Progenitor cell of endocrine pancreas (in vitro differentiated cells): ENCODE results near the gene LYRM1. TPM values are rescaled to one million over a fixed set of nuclear protein-coding genes. Genes with fewer than 3 reads are reported as not detected.

Experiments used
- DNase-seq: peaks from one replicate; pipeline ENCODE4 v3.0.0; 2021; ENCODE audit warnings: low spot score; ENCODE audit not compliant: unreplicated experiment
- H3K27ac Mint-ChIP-seq: 2 replicates; pipeline ENCODE4 v1.8.0; 2021; ENCODE audit warnings: mild to moderate bottlenecking, moderate library complexity, mixed read lengths
- H3K27me3 Mint-ChIP-seq: 2 replicates; pipeline ENCODE4 v1.8.0; 2021; ENCODE audit warnings: mixed read lengths
- H3K36me3 Mint-ChIP-seq: 2 replicates; pipeline ENCODE4 v1.8.0; 2022; ENCODE audit warnings: mixed read lengths; ENCODE audit not compliant: insufficient read depth
- H3K4me1 Mint-ChIP-seq: 2 replicates; pipeline ENCODE4 v1.8.0; 2021; ENCODE audit warnings: low read depth, mixed read lengths
- H3K4me3 Mint-ChIP-seq: 2 replicates; pipeline ENCODE4 v1.8.0; 2021; ENCODE audit warnings: low read depth, mild to moderate bottlenecking, moderate library complexity, mixed read lengths
- H3K9me3 Mint-ChIP-seq: 2 replicates; pipeline ENCODE4 v1.8.0; 2021; ENCODE audit warnings: low read depth, mixed read lengths
- total RNA-seq: library from RNA; stranded (reverse); gene quantifications from 2 replicates; pipeline ENCODE4 v1.2.1, GENCODE V29; 2021
- TF ChIP-seq, protein P1 (sequence below): fragments of 200-600 bp; sonication (generic); IDR thresholded peaks from one replicate; pipeline ENCODE4 v1.5.0; 2021; ENCODE audit warnings: antibody characterized with exemption, mild to moderate bottlenecking; ENCODE audit not compliant: unreplicated experiment

Gene LYRM1
- total RNA-seq, 1 donor from 2014 or later, result 34.2 TPM

DNA sequence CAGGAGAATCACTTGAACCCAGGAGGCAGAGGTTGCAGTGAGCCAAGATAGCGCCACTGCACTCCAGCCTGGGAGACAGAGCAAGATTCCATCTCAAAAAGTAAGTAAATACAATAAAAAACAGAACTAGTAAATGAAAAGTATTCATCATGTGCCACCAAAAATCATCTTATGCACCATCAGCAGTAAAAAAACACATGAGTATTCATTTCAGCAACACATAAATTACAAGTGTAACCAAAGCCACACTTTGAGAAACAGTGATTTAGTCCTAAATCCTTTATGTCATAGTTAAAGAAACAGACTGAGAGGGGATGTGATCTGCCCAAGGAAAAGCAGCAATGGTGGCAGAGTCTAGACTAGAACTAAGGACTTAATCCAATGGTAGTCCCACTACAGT lies 13.4 kb upstream of the LYRM1 start:
- no peaks in the 10 kb centered on the region for H3K9me3 Mint-ChIP-seq
- H3K4me3 Mint-ChIP-seq, result no peak overlapping the region
- H3K4me1 Mint-ChIP-seq, result peaks cover 28% of the 10 kb centered on the region
- no peak for DNase-seq
- H3K27ac Mint-ChIP-seq, result no peak overlapping the region
- no peaks in the 10 kb centered on the region for H3K27me3 Mint-ChIP-seq
- peaks cover 8% of the 10 kb centered on the region for H3K36me3 Mint-ChIP-seq
- TF ChIP-seq, protein P1, sequence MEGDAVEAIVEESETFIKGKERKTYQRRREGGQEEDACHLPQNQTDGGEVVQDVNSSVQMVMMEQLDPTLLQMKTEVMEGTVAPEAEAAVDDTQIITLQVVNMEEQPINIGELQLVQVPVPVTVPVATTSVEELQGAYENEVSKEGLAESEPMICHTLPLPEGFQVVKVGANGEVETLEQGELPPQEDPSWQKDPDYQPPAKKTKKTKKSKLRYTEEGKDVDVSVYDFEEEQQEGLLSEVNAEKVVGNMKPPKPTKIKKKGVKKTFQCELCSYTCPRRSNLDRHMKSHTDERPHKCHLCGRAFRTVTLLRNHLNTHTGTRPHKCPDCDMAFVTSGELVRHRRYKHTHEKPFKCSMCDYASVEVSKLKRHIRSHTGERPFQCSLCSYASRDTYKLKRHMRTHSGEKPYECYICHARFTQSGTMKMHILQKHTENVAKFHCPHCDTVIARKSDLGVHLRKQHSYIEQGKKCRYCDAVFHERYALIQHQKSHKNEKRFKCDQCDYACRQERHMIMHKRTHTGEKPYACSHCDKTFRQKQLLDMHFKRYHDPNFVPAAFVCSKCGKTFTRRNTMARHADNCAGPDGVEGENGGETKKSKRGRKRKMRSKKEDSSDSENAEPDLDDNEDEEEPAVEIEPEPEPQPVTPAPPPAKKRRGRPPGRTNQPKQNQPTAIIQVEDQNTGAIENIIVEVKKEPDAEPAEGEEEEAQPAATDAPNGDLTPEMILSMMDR, result no peak

DNA sequence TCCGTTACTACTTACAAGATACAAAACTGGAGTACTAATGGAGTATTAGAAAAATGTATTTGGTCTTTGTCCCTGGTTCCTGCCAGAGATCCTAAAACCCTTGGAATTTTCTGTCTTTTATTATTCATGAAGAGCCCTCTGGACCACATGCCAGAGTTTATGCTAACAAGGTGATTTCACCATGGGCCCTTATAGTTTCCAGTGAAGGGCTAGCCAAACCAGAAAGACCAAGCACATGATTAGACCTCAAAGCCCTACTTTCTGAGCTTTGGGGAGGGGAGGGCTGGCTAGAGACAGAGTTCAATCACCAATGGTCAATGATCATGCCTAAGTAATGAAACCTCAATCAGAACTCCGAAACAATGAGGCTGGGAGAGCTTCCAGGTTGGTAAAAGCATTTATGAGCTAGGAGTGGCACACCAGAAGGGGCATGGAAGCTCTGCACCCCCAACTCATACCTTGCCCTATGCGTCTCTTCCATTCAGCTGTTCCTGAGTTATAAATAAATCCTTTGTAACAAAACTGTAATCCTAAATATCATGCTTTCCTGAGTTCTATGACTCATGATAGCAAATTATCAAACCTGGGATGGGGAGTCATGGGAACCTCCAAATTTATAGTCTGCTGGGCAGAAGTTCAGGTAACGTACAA lies 10.8 kb upstream of the LYRM1 start:
- H3K4me1 Mint-ChIP-seq, result peaks cover 30% of the 10 kb centered on the region

DNA sequence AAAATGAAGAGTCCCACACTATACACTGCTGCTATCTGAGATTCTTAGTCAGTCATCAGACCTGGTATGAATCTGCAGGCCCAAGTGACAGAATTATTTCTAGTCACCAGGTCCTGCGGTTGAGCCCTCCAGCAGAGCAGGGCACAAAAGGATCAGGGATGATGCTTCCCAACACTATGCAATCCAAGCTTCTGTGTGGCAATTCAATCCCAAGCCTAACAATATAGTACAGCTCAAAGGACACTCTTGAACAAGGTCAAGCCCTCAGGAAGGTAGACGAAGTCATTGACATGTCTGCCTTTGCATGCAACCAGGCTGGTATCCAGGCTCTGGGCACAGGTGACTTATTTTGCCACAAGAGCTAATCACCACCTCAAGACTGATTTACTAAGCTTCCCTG lies 6.2 kb upstream of the LYRM1 start:
- H3K27me3 Mint-ChIP-seq, result no peaks in the 10 kb centered on the region
- peaks cover 19% of the 10 kb centered on the region for H3K36me3 Mint-ChIP-seq
- peaks cover 39% of the 10 kb centered on the region for H3K4me1 Mint-ChIP-seq
- no peak for DNase-seq
- H3K27ac Mint-ChIP-seq, result no peak overlapping the region
- H3K9me3 Mint-ChIP-seq, result no peaks in the 10 kb centered on the region
- TF ChIP-seq, protein P1, result no peak
- H3K4me3 Mint-ChIP-seq, result no peak overlapping the region

More for the DNA sequence above, 10.8 kb upstream of the LYRM1 start:
- DNase-seq, result no peak
- TF ChIP-seq, protein P1, result no peak
- H3K27ac Mint-ChIP-seq, result no peak overlapping the region
- H3K9me3 Mint-ChIP-seq, result no peaks in the 10 kb centered on the region
- H3K4me3 Mint-ChIP-seq, result no peak overlapping the region
- peaks cover 12% of the 10 kb centered on the region for H3K36me3 Mint-ChIP-seq
- H3K27me3 Mint-ChIP-seq, result no peaks in the 10 kb centered on the region

DNA sequence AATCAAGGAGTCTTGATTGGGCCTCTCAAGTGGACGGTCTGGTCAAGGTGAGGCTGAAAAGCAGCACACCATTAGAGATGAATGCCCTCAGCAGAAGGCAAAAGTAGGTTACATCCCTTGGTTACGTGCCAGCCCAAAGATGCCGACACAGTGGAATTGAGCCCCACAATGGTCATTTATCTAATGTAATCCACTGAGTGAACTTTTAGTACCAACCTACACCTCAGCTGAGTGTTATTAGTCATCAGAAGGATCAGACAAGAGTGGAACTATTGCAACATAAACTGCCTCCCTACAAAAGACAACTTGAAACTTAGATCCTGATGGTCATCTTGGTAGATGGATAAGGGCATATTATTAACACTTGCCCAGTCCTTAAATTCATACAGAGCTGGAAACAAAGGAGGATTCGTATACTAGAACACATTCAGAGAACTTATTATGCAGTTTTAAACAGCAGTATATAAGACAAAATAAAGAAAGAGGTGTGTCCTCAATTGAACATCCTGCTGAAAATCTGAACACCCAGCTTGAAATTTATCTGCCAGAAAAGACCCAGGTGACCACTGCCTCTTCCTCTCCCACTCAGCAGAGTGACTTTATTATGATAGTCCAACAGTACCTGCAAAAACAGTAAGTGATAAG lies 3.2 kb upstream of the LYRM1 start:
- Mint-ChIP-seq H3K4me3 (peak overlapping the region; percentile 89), H3K9me3 (no peaks in the 10 kb centered on the region), H3K27ac (peak overlapping the region; percentile 9), H3K4me1 (peaks cover 43% of the 10 kb centered on the region), H3K27me3 (no peaks in the 10 kb centered on the region), H3K36me3 (peaks cover 16% of the 10 kb centered on the region)
- TF ChIP-seq, protein P1, result no peak
- DNase-seq, result no peak

DNA sequence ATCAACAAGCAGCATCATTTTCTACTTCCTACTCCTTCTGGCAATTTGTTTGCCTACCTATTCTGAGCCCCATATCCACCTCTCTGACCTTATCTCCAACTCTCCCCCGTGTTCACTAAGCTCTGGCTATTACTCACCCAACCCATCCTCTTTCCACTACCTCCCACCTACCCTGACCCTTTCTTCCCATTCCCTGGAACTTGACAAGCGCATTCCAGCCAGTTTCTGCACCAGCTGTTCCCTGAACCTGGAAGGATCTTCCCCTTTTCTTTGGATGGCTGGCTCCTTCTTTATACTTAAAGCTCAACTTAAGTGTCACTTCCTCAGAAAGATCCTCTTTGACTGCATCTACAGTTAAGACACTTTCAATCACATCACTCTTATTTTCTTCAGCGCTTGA lies 2.6 kb upstream of the LYRM1 start:
- no peak for DNase-seq
- TF ChIP-seq, protein P1, result no peak
- H3K4me3 Mint-ChIP-seq, result peak overlapping the region; percentile 89

More for the DNA sequence above, 2.6 kb upstream of the LYRM1 start:
- H3K9me3 Mint-ChIP-seq, result no peaks in the 10 kb centered on the region
- H3K27me3 Mint-ChIP-seq, result no peaks in the 10 kb centered on the region
- H3K27ac Mint-ChIP-seq, result peak overlapping the region; percentile 9
- peaks cover 14% of the 10 kb centered on the region for H3K36me3 Mint-ChIP-seq
- H3K4me1 Mint-ChIP-seq, result peaks cover 44% of the 10 kb centered on the region
